CD4-positive, alpha-beta T cell treated with Interleukin-6 at 100 ng/mL for 8 hours (primary cell): ENCODE data around the gene TSPAN15.

Experiments used
- DNase-seq: peaks from one replicate; pipeline ENCODE4 v3.0.0-alpha.2; 2020; ENCODE audit warnings: mixed read lengths, low spot score

Gene TSPAN15

GRCh38 chr10:69451209-69451783, at the start of gene TSPAN15:
Gene TSPAN15, plus strand, starts transcription at chr10:69451465. Its CDS starts 130 bp downstream, at chr10:69451595.
- DNase-seq, result peak; percentile 84

DNA sequence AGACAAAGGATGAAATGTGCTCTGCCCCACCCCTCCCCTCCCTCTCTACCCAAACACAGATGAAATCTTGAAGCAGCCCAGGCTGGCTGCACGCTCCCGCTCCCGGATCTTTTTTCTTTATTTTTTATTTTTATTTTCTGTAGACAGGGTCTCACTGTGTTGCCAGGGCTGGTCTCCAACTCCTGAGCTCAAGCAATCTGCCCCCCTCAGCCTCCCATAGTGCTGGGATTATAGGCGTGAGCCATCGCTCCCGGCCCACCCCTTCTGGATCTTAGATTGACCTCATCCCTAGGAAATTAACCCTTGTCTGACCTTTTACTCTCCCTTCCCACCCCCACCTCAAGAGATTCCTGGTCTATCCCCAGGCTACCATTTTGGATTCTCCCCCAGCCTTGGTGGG, 48.9 kb upstream of the TSPAN15 start:
- DNase-seq, result no peak

DNA sequence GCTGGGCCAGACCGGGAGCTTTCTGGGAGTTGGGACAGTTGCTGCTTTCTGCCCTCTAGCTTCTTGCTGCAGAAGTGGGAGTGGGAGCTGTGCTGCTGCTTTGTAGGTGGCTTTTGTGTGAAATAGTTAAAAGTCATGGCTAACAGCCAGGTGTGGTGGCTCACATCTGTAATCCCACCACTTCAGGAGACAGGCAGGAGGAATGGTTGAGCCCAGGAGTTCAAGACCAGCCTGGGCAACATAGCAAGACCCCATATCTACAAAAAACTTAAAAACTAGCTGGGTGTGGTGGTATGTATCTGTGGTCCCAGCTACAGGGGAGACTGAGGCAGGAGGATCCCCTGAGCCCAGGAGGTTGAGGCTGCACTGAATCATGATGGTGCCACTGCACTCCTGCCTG, 48.2 kb upstream of the TSPAN15 start:
- DNase-seq, result no peak

- DNase-seq, result no peak
These were observed 47.7 kb upstream of the TSPAN15 start for GRCh38 chr10:69403519-69403918.

DNA sequence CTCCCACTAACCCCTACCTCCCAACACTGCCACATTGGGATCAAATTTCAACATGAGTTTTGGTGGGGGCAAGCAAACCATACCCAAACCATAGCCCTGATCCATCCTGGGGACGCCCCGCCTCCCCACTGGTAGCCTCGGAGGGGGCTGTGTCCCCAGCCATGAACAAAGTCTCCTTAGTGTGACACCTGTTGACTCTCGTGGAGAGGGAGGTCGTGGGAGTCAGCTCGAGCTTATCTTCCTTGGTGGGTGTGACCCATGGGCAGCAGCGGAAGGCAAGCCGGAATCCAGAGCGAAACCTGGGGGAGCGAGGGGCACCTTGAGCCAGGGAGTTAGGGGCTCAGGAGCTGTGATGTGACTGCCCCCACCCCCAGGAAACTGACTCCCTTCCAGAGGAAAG, 46.5 kb upstream of the TSPAN15 start:
- DNase-seq, result no peak

- no peak for DNase-seq
These were observed 46.0 kb upstream of the TSPAN15 start for GRCh38 chr10:69405221-69405620.

GRCh38 chr10:69406302-69406811, 44.9 kb upstream of the TSPAN15 start:
- no peak for DNase-seq

- DNase-seq, result no peak
These were observed 44.3 kb upstream of the TSPAN15 start for GRCh38 chr10:69406816-69407580.

DNA sequence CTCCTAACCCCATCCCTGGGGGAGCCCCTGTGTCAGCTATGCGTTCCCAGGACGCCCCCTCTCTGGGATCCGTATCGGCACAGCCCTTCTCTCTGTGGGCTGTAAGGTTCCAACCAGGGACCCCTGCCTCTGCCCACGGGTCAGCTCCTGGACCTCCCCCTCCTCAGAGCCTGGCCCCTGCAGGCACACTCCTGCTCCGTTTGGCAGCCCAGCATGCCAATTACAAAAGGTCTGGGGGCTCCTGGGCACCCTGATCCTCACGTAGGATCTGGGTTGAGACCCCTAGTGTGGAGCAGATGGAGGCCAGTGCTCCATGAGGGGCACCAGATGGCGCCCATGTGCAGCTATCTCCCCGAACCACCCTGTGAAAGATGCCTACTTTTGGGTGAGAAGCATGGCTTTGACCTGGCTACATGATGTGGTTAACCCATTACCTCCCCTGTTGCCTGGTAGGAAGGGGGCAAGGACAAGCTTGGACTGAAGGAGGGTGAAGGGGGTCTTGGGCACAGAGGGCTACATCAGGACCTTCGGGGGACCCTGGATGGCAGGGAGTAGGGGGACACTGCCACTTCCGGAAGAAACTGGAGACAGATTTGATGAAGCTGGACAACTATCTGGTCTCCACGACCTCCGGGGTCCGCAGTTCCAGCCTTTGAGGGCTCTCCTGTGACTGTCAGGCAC, 43.5 kb upstream of the TSPAN15 start:
- DNase-seq, result peak; percentile 32

- peak; percentile 93 for DNase-seq
These were observed 42.7 kb upstream of the TSPAN15 start for GRCh38 chr10:69408318-69409175.

DNA sequence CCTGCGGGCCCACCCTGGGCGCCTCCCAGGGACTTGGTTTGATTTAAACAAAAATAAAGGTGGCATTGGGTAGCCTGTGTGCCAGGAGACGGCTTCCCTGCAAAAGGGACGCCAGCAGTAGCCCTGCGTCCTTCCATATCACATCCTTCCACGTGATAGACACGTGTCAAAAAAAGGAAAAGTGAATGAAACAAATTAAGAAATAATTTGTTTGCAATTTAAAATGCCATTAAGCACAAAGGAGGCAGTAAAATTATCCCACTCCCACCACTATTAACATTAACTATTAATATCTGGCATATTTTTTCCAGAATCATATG, 42.1 kb upstream of the TSPAN15 start:
- DNase-seq, result no peak

GRCh38 chr10:69409968-69410367, 41.3 kb upstream of the TSPAN15 start:
- no peak for DNase-seq

GRCh38 chr10:69410487-69410886, 40.8 kb upstream of the TSPAN15 start:
- DNase-seq, result no peak

DNA sequence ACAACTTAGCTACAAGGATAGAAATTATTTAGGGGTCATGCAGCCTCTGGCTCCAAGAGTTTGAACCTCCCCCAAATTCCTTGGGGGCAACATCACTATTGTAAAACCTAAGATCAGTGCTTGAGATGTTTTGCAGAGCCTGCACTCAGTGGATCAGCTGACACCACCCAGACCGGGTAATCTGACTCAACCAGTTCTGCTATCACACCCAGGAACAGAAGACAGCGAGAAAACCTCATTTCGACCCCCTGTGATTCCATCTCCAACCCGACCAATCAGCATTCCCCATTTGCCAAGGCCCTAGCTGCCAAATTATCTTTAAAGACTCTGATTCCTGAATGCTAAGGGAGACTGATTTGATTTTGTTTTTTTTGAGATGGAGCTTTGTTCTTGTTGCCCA, 39.8 kb upstream of the TSPAN15 start:
- no peak for DNase-seq

GRCh38 chr10:69412232-69412790, 39.0 kb upstream of the TSPAN15 start:
- no peak for DNase-seq

GRCh38 chr10:69413221-69413865, 37.9 kb upstream of the TSPAN15 start:
- DNase-seq, result no peak

DNA sequence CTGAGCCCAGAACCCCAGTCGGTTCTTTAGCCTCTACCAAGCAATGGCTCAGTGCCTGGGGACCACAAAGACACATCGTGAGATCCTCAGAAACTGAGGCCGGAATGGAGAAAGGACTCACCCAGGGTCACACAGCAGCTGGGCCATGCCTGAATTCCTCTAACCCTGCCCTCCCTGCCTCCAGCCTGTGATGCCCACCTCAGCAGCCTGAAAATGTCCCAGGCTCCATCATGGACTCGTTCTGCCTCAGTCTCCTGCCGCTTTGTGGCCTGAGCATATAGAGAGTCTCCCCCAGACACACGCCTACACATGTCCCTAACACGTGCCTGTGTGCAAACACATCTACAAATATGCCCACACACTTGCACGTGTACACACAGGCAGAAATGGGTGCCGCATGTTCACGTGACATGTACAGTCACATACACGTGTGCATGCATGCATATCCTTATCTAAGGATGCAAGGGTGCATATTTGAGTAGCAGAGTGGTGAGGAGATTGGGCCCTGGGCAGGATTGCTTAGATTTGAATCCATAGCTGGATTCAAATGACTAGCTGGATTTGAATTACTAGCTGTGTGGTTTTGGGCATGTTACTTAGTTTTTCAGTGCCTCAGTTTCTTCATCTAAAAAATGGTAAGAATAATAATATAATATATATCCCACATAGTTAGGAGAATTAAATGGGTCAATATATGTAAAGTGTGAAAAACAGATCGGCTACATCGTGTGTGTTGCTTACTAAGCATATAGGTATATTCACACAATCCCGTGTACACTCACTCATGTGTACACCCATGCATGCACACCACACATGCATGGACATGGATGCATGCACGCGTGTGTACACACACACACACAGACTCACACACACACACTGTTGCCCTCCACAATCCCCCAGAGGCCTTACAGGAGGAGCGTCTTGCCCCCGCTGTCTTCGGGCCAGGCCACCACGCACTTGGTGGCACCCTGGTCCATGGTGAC, 36.9 kb upstream of the TSPAN15 start:
- DNase-seq, result no peak

- DNase-seq, result no peak
These were observed 36.2 kb upstream of the TSPAN15 start for GRCh38 chr10:69415049-69415448.

DNA sequence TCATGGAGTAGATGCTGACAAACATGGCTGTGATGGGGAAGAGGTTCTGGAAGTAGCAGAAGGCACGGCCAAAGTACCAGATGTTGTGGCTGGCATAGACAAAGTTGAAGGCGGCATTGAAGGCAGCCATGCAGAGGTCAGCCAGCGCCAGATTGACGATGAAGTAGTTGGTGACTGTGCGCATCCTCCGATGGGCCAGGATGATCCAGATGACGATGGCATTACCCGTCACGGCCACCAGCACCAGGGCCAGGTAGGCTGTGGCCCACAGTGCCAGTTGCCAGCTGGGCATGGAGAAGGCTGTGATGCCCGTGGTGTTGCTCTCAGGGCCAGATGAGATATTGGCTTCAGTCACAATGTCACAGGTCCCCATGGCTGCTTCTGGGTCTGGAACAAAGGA, 35.3 kb upstream of the TSPAN15 start:
- no peak for DNase-seq

DNA sequence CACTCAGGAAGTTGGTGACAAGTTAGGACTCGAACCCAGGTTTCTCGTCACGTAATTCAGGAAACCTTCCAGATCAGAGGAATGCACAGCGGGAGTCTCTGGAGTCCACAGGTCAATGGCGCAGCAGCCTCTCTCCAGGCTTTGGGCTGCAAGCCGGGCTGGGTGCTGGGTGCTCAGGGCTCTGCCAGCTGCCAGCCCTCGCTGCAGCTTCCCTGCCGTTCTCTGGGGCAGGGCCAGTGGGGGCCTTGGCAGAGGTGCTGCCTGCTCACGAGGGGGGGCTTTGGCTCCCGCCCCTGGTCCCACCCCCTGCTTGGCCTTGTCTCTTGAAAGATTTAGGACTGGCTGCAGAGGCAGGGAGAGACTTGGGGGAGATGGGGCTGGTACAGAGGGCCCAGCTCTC, 34.6 kb upstream of the TSPAN15 start, which contains the start of gene TACR2:
TSS of gene TACR2 (minus strand) at position 224 of the 400 bp plus-strand sequence. CDS start 595 bp downstream, outside the sequence.
- DNase-seq, result no peak
